Fibroblast of upper back skin (primary cell): Measurements from ENCODE around the gene SRRD.

Experiments
- DNase-seq: peaks from one replicate; pipeline ENCODE4 v3.0.0-alpha.2; 2013

The SRRD gene

GRCh38 chr22:26484360-26484706 lies 656 bp downstream of the SRRD start:
- no peak for DNase-seq

- no peak for DNase-seq
These were observed 1.3 kb downstream of the SRRD start for GRCh38 chr22:26485013-26485412.

- no peak for DNase-seq
These were observed 2.2 kb downstream of the SRRD start for GRCh38 chr22:26485806-26486390.

- no peak for DNase-seq
These were observed 2.7 kb downstream of the SRRD start for GRCh38 chr22:26486394-26486793.

- DNase-seq: no peak
These were observed 4.3 kb downstream of the SRRD start for GRCh38 chr22:26487996-26488395.

- DNase-seq: no peak
These were observed 5.9 kb downstream of the SRRD start for GRCh38 chr22:26489447-26490036.

GRCh38 chr22:26492220-26492619 lies 8.5 kb downstream of the SRRD start:
- DNase-seq: no peak

GRCh38 chr22:26494506-26494905 lies 10.8 kb downstream of the SRRD start:
- DNase-seq: no peak

- DNase-seq: no peak
These were observed 12.8 kb downstream of the SRRD start for GRCh38 chr22:26496456-26496855.

- no peak for DNase-seq
These were observed 15.6 kb downstream of the SRRD start for GRCh38 chr22:26499188-26499703.

GRCh38 chr22:26501996-26502395 lies 18.3 kb downstream of the SRRD start:
- DNase-seq: no peak

GRCh38 chr22:26502688-26503561 lies 19.2 kb downstream of the SRRD start:
- peak; percentile 57 for DNase-seq

GRCh38 chr22:26503758-26504157 lies 20.1 kb downstream of the SRRD start:
- DNase-seq: no peak

GRCh38 chr22:26508148-26508547 lies 24.5 kb downstream of the SRRD start:
- no peak for DNase-seq

GRCh38 chr22:26512149-26512793 lies 28.6 kb downstream of the SRRD start, which contains the start of gene TFIP11:
Gene TFIP11, minus strand, starts transcription at chr22:26512473. Its CDS starts 2,201 bp downstream, at chr22:26510272.
- peak; percentile 90 for DNase-seq

- DNase-seq: no peak
These were observed 30.2 kb downstream of the SRRD start for GRCh38 chr22:26513838-26514237.

GRCh38 chr22:26514419-26515161 lies 30.9 kb downstream of the SRRD start:
- DNase-seq: no peak

- DNase-seq: no peak
These were observed 32.3 kb downstream of the SRRD start for GRCh38 chr22:26515931-26516330.

- DNase-seq: no peak
These were observed 32.8 kb downstream of the SRRD start for GRCh38 chr22:26516503-26516902.

GRCh38 chr22:26517429-26517828 lies 33.8 kb downstream of the SRRD start:
- no peak for DNase-seq

- DNase-seq: no peak
These were observed 38.3 kb downstream of the SRRD start for GRCh38 chr22:26522012-26522411.

- DNase-seq: no peak
These were observed 38.9 kb downstream of the SRRD start for GRCh38 chr22:26522592-26522991.

GRCh38 chr22:26524870-26525269 lies 41.2 kb downstream of the SRRD start:
- no peak for DNase-seq
